MM.1S (cell line): ENCODE results near the gene LRCH1.

Experiments used
- DNase-seq: peaks from one replicate; pipeline ENCODE4 v3.0.0-alpha.2; 2015
- H2AFZ ChIP-seq: fragments of 300-600 bp; sonication (generic); 2 replicates; pipeline ENCODE4 v1.6.0; 2016; ENCODE audit warnings: antibody characterized with exemption, low read length
- H3F3A ChIP-seq: fragments of 300-600 bp; sonication (generic); 2 replicates; pipeline ENCODE4 v1.6.1; 2016; ENCODE audit warnings: mild to moderate bottlenecking, antibody characterized with exemption, low read length, moderate library complexity, mixed read lengths; ENCODE audit not compliant: insufficient read depth
- H3K27ac ChIP-seq: fragments of 300-600 bp; sonication (generic); 2 replicates; pipeline ENCODE4 v1.5.1; 2016; ENCODE audit warnings: mild to moderate bottlenecking, low read length
- H3K27me3 ChIP-seq: fragments of 300-600 bp; sonication (generic); replicated peaks from 2 replicates; pipeline ENCODE4 v1.6.0; 2016; ENCODE audit warnings: low read length; ENCODE audit not compliant: insufficient read depth
- H3K36me3 ChIP-seq: fragments of 300-600 bp; sonication (generic); replicated peaks from 2 replicates; pipeline ENCODE4 v1.6.1; 2016; ENCODE audit warnings: mild to moderate bottlenecking, low read length, mixed read lengths; ENCODE audit not compliant: insufficient read depth
- H3K4me1 ChIP-seq: fragments of 300-600 bp; sonication (generic); 2 replicates; pipeline ENCODE4 v1.6.1; 2016; ENCODE audit warnings: low read length, mixed read lengths
- H3K4me2 ChIP-seq: fragments of 300-600 bp; sonication (generic); 2 replicates; pipeline ENCODE4 v1.6.0; 2016; ENCODE audit warnings: low read depth, low read length
- H3K4me3 ChIP-seq: fragments of 300-600 bp; sonication (generic); 2 replicates; pipeline ENCODE4 v1.5.1; 2016; ENCODE audit warnings: low read length, mixed read lengths
- H3K79me2 ChIP-seq: fragments of 300-600 bp; sonication (generic); 2 replicates; pipeline ENCODE4 v1.6.1; 2016; ENCODE audit warnings: mixed run types, low read length, mixed read lengths
- H3K9ac ChIP-seq: fragments of 300-600 bp; sonication (generic); 2 replicates; pipeline ENCODE4 v1.6.1; 2016; ENCODE audit warnings: low read length, mixed read lengths
- H3K9me2 ChIP-seq: fragments of 300-600 bp; sonication (generic); replicated peaks from 2 replicates; pipeline ENCODE4 v1.6.1; 2016; ENCODE audit warnings: mild to moderate bottlenecking, low read length, mixed read lengths; ENCODE audit not compliant: insufficient read depth
- H3K9me3 ChIP-seq: fragments of 300-600 bp; sonication (generic); replicated peaks from 2 replicates; pipeline ENCODE4 v1.6.1; 2016; ENCODE audit warnings: mild to moderate bottlenecking, low read length, mixed read lengths; ENCODE audit not compliant: insufficient read depth
- H4K20me1 ChIP-seq: fragments of 300-600 bp; sonication (generic); 2 replicates; pipeline ENCODE4 v1.6.1; 2016; ENCODE audit warnings: mild to moderate bottlenecking, low read length, moderate library complexity, mixed read lengths; ENCODE audit not compliant: insufficient read depth
- CTCF ChIP-seq: fragments of 300-600 bp; sonication (generic); IDR thresholded peaks from 2 replicates; pipeline ENCODE4 v1.5.1; 2016; ENCODE audit warnings: antibody characterized with exemption, low read length, mixed read lengths
- EZH2 ChIP-seq: fragments of 300-600 bp; sonication (generic); optimal IDR thresholded peaks from 2 replicates; pipeline ENCODE3; 2017; ENCODE audit warnings: low read depth, mild to moderate bottlenecking, antibody characterized with exemption, low read length, mixed read lengths
- EZH2phosphoT487 ChIP-seq: fragments of 300-600 bp; sonication (generic); IDR thresholded peaks from 2 replicates; pipeline ENCODE4 v1.6.1; 2018; ENCODE audit warnings: antibody characterized with exemption, low read length

Gene LRCH1

GRCh38 chr13:46529216-46529919 lies 23.6 kb upstream of the LRCH1 start:
- no peaks in the 10 kb centered on the region for H3F3A ChIP-seq
- H3K36me3 ChIP-seq = no peaks in the 10 kb centered on the region
- H3K4me2 ChIP-seq = no peak overlapping the region
- H2AFZ ChIP-seq = no peak overlapping the region
- H3K27me3 ChIP-seq = no peaks in the 10 kb centered on the region
- TF ChIP-seq EZH2phosphoT487 (no peak), CTCF (no peak), EZH2 (no peak)
- H3K4me1 ChIP-seq = no peaks in the 10 kb centered on the region
- H3K79me2 ChIP-seq = no peaks in the 10 kb centered on the region
- no peak overlapping the region for H3K27ac ChIP-seq
- no peak overlapping the region for H3K9ac ChIP-seq
- no peaks in the 10 kb centered on the region for H3K9me2 ChIP-seq
- no peak overlapping the region for H3K4me3 ChIP-seq
- DNase-seq = no peak
- H3K9me3 ChIP-seq = no peaks in the 10 kb centered on the region
- no peaks in the 10 kb centered on the region for H4K20me1 ChIP-seq

- H3K9ac ChIP-seq = no peak overlapping the region
- H3K27ac ChIP-seq = no peak overlapping the region
- TF ChIP-seq CTCF (no peak), EZH2phosphoT487 (no peak), EZH2 (no peak)
Measured at GRCh38 chr13:46530084-46530935, 22.7 kb upstream of the LRCH1 start.

GRCh38 chr13:46531953-46532352 lies 21.0 kb upstream of the LRCH1 start:
- no peak overlapping the region for H3K27ac ChIP-seq
- H3K4me1 ChIP-seq = no peaks in the 10 kb centered on the region

More at GRCh38 chr13:46530084-46530935, 22.7 kb upstream of the LRCH1 start:
- Histone ChIP-seq H4K20me1 (no peaks in the 10 kb centered on the region), H3F3A (no peaks in the 10 kb centered on the region), H3K79me2 (no peaks in the 10 kb centered on the region), H3K27me3 (no peaks in the 10 kb centered on the region), H3K9me2 (no peaks in the 10 kb centered on the region), H3K36me3 (no peaks in the 10 kb centered on the region), H3K4me2 (no peak overlapping the region), H3K4me1 (no peaks in the 10 kb centered on the region), H3K9me3 (no peaks in the 10 kb centered on the region), H2AFZ (no peak overlapping the region), H3K4me3 (no peak overlapping the region)
- DNase-seq = no peak

More at GRCh38 chr13:46531953-46532352, 21.0 kb upstream of the LRCH1 start:
- Histone ChIP-seq H3F3A (no peaks in the 10 kb centered on the region), H3K9me2 (no peaks in the 10 kb centered on the region), H3K36me3 (no peaks in the 10 kb centered on the region), H3K9ac (no peak overlapping the region), H3K9me3 (no peaks in the 10 kb centered on the region), H3K79me2 (no peaks in the 10 kb centered on the region), H3K4me3 (no peak overlapping the region), H4K20me1 (no peaks in the 10 kb centered on the region), H2AFZ (no peak overlapping the region), H3K27me3 (no peaks in the 10 kb centered on the region), H3K4me2 (no peak overlapping the region)
- TF ChIP-seq EZH2 (no peak), EZH2phosphoT487 (no peak), CTCF (no peak)
- no peak for DNase-seq
